SU-DHL-6 (cell line): ENCODE data around the gene ZNF536.

Experiments
- EZH2phosphoT487 ChIP-seq: fragments of 200-600 bp; sonication (generic), shearing (Covaris generic); conservative IDR thresholded peaks from 2 replicates; pipeline ENCODE4 v1.6.1; 2018; ENCODE audit warnings: mild to moderate bottlenecking, antibody characterized with exemption, low read length, moderate library complexity, mixed read lengths
- TF ChIP-seq, protein P1 (sequence below): fragments of 200-600 bp; sonication (generic); IDR thresholded peaks from one replicate; pipeline ENCODE4 v1.5.1; 2017; ENCODE audit warnings: antibody characterized with exemption, mild to moderate bottlenecking, low read length, moderate library complexity; ENCODE audit not compliant: insufficient read depth, poor library complexity, severe bottlenecking

- TF ChIP-seq, protein P1, sequence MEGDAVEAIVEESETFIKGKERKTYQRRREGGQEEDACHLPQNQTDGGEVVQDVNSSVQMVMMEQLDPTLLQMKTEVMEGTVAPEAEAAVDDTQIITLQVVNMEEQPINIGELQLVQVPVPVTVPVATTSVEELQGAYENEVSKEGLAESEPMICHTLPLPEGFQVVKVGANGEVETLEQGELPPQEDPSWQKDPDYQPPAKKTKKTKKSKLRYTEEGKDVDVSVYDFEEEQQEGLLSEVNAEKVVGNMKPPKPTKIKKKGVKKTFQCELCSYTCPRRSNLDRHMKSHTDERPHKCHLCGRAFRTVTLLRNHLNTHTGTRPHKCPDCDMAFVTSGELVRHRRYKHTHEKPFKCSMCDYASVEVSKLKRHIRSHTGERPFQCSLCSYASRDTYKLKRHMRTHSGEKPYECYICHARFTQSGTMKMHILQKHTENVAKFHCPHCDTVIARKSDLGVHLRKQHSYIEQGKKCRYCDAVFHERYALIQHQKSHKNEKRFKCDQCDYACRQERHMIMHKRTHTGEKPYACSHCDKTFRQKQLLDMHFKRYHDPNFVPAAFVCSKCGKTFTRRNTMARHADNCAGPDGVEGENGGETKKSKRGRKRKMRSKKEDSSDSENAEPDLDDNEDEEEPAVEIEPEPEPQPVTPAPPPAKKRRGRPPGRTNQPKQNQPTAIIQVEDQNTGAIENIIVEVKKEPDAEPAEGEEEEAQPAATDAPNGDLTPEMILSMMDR = no peak
- TF ChIP-seq EZH2phosphoT487 = no peak
These were observed 150.2 kb downstream of the ZNF536 start for GRCh38 chr19:30522341-30522740.
